HG02759 (cell line): ENCODE measurements around the gene PCDHGA1.
A peak's percentile ranks its signal among the peaks of the same experiment; 100 is the strongest.

Source experiments
- ATAC-seq: cut with Tn5 transposase; IDR thresholded peaks from one replicate; pipeline ENCODE4 v1.9.1; 2021; ENCODE audit warnings: mild to moderate bottlenecking, moderate library complexity; ENCODE audit not compliant: unreplicated experiment

PCDHGA1 gene

DNA sequence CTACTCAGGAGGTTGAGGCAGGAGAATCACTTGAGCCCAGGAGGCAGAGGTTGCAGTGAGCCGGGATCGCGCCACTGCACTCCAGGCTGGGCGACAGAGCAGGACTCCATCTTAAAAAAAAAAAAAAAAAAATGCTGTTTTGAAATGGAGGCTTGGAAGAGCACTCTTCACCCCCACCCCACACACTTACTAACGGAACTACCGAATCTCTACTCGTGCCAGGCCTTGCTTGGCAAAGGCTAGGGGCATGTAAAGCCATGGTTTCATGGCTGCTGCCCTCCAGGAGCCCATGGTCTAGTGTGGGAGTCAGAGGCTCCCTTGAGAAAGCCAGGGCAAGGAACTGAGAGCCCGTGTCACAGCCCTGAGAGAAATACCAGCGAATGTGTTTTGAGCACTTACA, 179.8 kb downstream of the PCDHGA1 start:
- ATAC-seq, result no peak

DNA sequence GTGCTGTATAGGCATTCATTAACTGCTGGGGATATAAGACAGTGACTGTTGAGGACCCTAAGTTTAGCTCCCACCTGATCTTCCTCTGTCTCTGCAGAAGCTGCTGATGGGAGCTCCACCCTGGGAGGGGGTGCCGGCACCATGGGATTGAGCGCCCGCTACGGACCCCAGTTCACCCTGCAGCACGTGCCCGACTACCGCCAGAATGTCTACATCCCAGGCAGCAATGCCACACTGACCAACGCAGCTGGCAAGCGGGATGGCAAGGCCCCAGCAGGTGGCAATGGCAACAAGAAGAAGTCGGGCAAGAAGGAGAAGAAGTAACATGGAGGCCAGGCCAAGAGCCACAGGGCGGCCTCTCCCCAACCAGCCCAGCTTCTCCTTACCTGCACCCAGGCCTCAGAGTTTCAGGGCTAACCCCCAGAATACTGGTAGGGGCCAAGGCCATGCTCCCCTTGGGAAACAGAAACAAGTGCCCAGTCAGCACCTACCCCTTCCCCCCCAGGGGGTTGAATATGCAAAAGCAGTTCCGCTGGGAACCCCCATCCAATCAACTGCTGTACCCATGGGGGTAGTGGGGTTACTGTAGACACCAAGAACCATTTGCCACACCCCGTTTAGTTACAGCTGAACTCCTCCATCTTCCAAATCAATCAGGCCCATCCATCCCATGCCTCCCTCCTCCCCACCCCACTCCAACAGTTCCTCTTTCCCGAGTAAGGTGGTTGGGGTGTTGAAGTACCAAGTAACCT, 180.7 kb downstream of the PCDHGA1 start:
- peak; percentile 24 for ATAC-seq

DNA sequence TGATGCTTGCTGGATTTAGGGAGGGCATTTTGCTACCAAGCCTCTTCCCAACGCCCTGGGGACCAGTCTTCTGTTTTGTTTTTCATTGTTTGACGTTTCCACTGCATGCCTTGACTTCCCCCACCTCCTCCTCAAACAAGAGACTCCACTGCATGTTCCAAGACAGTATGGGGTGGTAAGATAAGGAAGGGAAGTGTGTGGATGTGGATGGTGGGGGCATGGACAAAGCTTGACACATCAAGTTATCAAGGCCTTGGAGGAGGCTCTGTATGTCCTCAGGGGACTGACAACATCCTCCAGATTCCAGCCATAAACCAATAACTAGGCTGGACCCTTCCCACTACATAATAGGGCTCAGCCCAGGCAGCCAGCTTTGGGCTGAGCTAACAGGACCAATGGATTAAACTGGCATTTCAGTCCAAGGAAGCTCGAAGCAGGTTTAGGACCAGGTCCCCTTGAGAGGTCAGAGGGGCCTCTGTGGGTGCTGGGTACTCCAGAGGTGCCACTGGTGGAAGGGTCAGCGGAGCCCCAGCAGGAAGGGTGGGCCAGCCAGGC, 181.5 kb downstream of the PCDHGA1 start:
- ATAC-seq, result no peak

DNA sequence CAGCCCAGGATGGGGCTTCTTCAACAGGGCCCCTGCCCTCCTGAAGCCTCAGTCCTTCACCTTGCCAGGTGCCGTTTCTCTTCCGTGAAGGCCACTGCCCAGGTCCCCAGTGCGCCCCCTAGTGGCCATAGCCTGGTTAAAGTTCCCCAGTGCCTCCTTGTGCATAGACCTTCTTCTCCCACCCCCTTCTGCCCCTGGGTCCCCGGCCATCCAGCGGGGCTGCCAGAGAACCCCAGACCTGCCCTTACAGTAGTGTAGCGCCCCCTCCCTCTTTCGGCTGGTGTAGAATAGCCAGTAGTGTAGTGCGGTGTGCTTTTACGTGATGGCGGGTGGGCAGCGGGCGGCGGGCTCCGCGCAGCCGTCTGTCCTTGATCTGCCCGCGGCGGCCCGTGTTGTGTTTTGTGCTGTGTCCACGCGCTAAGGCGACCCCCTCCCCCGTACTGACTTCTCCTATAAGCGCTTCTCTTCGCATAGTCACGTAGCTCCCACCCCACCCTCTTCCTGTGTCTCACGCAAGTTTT, 182.1 kb downstream of the PCDHGA1 start:
- no peak for ATAC-seq

DNA sequence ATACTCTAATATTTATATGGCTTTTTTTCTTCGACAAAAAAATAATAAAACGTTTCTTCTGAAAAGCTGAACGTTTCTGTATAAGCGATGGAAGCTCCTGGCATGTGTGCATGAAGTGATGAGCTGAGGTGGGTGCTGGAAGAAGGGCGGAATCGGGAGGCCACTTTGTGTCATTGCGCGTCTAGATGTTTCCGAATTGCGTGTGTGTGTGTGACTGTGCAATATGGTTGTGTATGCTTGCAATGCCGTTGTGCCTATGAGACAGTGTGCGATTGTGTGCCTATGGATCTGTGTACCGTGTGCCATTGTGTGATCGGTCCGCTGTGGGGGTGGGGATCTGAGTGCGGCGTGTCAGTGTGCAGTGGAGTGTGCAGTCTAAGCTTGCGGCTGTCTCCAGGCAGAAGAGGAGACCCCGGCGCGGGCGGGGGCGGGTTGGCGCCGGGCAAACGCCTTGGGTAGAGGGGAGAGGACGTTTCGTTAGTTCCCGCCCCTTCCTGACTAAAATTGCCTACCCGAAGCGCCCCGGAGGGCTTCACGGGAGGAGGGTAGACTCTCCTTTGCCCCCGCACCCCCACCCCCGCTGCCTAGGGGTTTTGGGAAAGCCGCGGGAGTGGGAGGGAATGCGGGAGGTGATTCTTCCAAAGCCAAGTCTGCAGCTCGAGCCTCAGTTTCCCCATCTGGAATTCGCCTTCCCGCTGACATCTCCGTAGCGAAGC, 182.8 kb downstream of the PCDHGA1 start:
- no peak for ATAC-seq

DNA sequence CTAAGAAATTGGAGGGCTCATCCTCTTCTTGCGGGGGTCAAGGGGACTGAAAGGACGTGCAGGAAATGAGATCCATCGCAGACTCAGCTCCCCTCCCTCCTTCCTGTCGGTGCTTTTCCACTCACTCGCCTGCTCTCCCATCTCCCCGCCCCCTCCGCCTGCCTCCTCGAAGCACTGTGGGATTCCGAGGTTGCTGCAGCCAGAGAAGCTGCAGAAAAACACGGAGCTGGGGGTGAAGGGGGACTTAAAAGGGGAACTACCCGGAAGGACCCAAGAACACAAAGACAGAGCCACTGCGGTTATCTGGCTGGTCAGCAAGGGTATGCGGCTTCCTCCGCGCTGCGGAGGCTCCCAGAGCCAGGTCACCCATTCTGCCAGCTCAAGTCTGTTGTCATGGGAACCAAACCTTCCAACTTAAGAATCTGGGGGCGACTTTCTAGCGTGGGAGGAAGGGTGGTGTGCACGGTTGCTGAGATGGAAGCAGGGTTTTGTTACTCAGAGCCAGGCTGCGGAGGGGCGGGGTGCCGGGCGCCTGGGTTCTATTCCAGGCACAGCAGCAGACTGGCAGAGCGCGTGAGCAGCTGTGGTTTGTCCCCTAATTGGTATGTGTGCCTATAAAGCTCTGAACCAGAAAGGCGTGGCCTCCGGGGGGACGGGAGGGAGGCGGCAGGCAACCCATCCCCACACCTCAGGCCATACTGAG, 183.5 kb downstream of the PCDHGA1 start:
- ATAC-seq, result peak; percentile 45

DNA sequence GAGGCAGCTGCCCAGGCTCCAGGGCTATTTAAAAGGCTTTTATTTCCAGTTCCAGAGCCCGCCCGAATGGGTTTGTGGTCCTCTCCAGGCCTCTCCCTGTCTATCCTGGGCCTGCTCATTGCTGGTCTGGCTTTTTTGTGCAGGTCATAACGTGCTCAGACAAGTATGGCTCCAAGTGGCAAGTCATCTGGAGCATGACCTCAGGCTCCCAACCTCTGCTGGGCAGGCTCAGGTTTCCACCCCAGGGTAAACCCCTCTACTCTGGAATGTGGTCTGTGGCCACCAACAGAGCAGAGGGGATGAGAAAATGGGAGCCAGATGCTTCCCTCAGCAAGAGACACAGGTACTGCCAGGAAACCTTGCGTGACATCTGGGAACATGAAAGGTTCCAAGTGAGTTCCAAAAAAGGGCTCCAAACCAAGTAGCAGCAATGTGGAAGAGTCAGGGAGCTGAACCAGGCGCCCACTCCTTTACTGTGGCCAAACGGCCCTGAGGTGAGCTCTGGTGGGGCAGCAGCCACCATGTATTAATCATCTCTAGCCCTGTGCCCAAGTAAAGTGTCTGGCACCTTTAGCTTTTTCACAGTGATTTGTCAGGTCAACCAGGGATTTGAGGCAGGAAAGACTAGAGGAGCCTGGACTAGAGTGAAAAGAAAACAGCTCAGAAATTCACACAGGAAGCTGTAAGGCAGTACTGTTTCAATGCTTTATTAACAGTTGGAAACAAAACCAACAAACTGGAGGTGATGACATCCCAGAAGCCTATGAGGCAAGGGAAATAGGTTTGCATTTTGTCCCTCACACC, 184.2 kb downstream of the PCDHGA1 start:
- peak; percentile 10 for ATAC-seq

DNA sequence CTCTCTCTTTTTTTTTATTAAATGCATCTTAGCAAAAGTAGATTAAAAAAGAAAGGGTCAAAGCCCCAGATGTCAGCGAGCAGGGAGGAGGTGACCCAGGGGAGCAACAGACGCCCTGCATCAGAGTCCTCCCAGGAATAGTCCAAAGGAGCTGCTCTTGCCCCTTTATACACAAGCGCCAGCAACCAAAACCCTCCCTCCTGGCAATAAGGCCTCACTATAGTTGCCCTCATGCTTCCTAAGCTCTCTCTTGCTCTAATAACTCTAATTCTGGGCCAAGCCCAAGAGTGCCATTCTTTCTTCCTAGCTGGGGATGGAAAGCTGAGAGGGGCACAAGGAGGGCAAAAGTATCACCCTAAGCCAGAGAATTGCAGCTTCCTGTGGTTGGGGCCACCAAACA, 184.8 kb downstream of the PCDHGA1 start:
- no peak for ATAC-seq

DNA sequence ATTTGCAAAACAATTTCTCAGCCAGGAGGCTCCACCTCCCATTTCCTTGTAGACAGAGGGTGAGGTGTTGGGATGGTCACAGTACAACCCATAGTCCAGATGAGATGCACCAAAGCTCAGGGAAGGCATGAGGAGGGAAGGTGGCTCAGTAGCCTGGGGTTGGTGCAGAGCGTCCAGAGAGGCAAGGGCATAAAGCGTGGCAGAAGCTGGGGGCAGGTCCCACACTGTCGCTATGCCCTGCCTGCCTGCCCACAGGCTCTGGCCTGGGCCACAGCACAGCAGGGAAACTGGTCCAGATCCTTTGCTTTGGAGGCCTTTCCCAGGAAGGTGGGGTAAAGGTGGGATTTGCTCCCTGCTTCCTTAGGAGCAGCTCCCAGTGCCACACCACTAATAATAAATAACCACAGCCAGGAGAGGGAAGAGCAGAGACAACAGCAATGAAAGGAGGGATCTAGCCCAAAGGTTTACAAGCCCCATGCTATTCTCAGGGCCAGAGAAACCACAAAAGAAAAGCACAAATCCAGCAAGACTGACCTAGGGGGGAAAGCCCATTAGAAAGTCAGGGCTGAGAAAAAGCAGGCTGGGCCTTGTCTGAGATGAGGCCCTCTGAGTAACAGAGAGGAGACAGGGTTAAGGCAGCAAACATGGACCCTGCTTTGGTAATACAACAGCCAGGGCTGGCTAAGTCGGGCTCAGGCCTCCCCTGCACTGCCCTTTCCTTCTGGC, 185.8 kb downstream of the PCDHGA1 start:
- no peak for ATAC-seq

DNA sequence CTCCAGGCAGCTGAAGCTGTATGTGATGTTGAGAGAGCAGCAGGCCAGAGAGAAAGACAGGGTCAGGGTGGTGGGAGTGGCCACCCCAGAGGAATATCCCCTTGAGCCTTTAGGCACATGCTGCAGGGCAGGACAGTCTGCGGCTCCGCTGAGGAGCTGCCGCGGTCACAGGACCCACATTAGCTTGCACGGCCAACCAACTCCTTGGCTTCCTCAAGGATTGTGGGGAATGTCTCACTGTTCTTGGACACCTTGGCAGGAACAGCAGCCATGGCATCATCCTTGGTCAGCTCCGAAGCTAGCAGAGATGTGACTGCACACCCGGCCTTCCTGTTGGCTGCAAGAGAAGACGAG, 186.3 kb downstream of the PCDHGA1 start:
- no peak for ATAC-seq

DNA sequence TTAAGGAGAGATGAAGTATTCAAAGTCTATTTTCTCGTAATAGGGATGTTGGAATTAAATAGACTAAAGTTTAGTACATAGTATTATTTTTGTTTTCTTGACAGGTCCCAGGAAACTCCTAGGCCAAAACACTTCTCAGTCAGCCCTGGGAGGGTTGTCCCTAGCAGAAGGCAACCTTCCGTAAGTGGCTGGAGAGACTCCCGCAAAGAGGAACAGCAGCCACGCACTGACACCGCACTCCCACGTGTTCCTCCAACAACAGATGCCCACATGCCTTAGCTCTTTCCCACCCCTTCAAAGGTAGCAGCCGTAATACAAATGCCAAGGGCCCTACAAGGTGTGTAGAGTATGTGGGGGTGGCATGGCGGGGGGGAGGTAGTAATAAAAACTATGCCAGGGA, 187.0 kb downstream of the PCDHGA1 start:
- no peak for ATAC-seq

DNA sequence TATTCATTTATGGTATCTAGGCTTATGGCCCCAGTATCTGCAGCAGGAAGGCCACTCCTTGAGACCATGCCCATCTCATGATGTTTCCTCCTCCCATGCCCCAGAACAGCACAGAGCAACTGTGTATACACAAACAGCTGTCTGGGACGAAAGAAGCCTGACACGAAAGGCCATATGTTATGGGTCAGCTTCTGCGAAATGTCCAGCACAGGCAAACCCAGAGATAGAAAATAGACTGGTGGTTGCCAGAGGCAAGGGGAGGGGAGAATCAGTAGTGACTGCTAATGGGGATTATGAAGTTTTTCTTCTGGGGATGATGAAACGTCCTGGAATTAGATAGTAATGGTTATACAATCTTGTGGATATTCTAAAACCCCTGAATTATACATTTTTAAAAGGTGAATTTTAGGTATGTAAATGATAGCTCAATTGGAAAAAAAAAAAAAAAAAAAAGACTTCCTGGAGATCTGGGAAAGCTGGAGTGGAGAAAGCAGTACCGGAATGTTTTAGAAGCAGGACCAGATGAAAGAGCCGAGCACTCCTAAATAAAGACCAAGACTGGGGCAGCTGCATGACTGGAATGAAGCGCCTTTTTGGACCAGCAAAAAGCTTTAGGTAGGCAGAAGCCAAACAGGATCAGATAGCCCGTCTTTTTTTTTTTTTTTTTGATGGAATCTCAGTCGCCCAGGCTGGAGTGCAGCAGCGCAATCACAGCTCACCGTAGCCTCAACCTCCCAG, 187.7 kb downstream of the PCDHGA1 start:
- no peak for ATAC-seq

DNA sequence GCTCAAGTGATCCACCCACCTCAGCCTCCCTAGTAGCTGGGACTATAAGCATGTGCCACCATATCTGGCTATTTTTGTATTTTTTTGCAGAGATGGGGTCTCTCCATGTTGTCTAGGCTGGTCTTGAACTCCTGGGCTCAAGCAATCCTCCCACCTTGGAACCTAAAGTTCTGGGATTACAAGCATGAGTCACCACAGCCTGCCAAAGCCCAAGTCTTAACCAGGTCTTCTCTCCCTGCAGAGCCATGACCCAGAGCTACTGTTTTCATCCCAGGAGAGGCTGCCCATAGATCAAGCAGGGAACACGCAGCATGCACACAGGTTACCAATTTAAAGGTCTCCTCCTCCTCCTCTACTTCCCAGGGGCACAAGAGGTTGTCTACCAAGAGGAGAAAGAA, 188.3 kb downstream of the PCDHGA1 start:
- ATAC-seq, result no peak

DNA sequence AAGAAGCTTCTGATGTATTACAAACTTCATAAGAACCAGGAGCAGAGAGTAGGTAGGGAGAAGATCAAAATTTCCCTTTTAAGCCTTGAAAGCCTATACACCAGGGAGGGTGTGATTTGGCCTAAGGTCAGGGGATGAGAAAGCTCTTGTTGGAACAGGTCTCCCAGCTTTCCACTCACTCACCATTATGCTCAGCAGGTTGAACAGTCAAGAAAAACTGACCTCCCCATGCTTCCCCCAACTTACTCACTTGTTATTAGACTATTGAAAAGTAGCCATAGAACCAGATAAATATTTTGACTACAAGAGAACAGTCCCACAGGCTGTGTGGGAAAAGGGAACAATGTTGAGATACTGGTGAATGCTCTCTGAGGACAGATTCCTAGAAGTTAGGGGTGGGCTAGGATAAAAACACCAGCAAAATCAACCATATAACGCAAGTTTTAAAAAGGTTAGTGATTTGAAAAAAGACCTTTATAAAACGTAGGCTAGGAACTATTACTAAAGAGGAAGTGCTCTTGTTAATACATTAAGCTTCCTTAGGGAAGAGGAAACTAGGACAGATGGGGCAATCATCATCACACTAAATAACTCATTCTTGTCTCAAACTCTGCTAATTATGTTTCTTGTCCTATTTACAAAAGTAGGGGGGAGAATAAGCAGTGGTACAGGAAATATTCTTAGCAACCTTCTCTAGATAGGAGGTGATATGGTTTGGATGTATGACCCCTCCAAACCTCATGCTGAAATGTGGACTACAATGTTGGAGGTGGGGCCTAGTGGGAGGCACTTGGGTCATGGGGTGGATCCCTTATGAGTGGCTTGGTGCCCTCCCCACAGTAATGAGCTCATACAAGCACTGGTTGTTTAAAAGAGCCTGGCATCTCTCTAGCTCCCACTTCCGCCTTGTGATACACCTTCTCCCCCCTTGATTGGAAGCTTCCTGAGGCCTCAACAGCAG, 189.6 kb downstream of the PCDHGA1 start:
- ATAC-seq, result no peak

DNA sequence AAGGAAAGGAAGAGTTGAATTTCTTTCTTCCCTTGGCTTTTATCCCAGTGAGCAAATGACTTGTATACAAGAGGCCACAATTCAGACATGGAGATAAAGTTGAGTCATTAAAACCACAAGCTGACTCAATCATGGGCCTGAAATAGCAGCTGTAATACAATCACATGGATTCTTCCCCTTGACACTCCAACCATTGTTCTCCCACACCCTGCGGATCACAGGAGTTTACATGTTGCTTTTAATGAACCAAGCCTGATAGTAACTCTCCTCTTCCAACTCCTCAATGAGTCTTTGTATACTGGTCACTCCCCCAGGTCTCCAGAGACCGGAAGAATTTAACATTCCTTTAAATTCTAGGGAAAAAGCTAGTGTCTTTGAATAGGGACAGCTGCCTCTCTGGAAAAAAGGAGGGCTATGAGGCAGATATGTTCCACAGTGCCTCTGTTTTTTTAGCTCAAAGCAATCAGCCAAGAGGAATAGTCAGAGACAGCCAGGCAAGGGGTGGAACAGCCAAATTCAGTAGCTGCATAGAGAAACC, 191.0 kb downstream of the PCDHGA1 start:
- no peak for ATAC-seq

DNA sequence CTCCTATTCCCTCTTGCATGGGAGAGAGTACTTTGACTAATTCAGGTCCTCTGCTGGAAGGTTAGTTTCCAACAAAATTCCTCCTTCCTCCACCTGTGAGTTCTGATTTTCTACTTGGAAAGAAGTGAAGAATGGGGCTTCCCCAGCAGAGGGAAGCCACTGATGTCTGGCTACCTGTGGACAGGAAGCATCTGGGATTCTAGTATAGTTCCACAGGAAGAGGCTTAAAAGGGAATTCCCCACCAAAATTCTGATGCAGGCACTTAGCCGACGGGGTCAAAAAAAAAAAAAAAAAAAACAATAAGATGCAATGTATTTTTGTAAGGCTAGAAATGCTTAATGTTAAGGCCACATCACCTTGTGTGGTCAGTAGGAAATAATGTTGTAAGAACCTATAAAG, 192.0 kb downstream of the PCDHGA1 start:
- no peak for ATAC-seq

DNA sequence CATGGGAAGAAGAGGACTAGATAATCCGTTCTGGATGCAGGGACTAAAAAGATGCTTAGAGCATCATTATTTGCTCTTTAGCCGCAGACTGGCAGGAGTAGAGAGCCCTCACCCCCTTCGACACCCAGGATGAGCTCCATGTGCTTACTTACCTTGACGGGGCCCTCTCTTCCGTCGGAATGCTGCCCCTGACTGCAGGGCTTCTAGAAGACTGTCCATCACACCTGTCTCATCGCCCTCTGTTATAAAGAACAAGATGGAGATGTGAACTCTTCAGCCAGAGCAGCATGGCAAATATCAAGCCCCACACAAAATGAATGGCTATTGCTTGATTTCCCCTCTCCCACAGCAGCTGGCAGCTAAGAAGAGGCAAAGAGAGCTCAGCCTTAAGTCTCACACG, 193.7 kb downstream of the PCDHGA1 start:
- no peak for ATAC-seq
